ENCODE measurements around the gene MLXIPL.
"Not testable (repeated sequence)": the region's sequence is repeated elsewhere in the genome, so short reads cannot be mapped to it uniquely, and the experiment has no call there.

Gene MLXIPL

DNA sequence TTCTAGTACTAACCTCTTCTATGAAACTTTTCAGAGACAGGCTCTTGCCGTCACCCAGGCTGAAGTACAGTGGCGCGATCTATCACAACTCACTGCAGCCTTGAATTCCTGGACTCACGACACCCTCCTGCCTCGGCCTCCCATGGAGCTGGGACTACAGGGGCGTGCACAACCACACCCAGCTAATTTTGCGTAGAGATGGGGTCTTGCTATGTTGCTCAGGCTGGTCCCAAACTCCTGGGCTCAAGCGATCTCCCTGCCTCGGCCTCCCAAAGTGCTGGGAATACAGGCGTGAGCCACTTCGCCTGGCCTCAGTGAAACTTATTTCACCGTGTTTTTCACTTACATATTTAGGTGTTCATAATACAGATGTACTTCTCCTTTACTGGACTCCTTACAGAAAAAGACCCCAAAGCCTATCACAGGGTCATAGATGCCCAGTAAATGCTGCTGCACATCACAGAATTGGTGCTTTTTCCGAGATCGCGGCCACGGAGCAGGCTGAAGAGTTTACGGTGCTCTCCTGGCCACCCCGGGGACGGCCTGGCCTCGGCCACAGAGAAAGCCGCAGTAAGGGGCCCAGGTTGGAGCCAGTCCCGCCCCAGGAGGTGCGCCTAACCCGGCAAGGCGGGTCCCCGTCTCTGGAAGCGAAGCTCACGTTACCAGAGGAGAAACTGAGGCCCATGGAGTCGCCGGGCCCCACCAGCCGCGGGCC lies 46.5 kb downstream of the MLXIPL start:
- no peak for DNase-seq

DNA sequence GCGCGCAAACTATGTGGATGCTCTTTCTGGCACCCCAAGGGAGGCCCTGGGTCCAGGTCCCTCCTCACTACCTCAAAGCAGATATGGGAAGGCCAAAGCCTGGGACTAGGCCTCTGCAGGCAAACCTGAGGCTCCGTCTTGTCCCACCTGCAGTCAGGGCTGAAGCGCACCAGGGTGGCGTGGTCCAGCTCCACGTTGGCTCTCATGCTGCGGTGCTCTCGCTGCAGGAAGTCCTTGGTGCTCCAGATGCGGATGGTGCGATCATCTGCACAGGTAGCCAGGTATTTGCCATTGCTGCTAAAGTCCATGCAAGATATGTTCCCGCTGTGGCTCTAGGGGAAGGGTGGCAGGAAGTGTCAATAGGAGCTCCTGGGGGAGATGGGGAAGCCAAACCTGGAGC lies 50.5 kb downstream of the MLXIPL start:
- DNase-seq: no peak

DNA sequence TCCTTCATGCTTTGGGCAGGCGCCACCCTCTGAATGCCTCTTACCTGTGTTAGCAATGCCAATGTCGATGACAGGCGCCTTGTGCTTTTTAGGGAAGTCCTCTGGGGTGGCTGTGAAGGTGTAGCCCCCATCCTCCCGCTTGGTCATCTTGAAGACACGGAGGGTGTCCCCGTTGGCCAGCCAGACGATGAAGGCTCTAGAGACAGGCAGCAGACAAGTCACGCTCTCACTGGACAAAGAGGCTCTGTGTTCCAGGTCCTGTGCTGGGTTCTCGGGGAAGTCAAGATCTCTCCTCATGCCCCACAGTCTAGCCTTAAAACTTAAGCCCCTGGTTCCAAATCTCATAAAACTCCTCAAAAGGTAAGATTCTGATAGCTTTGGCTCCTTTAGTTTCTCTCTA lies 51.0 kb downstream of the MLXIPL start:
- DNase-seq: no peak

DNA sequence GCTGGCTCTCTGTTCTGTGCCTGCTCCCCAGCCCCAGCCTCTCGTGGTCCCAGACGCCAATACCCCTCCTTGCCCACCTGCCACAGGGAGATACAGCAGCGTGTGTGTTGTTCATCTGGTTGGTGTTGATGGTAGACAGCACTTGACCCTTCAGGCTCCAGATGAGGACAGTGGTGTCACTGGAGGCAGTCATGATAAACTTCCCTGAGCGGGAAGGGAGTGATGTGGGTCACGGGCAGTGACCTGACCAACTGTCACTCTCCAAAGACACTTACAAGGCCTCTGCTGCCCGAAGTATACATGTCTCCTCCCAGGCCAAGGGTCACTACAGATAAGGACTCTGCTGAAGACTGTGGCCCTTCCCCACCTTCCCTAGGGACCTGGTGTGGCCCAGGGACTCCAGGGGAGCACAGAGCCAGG lies 51.5 kb downstream of the MLXIPL start:
- DNase-seq: no peak

DNA sequence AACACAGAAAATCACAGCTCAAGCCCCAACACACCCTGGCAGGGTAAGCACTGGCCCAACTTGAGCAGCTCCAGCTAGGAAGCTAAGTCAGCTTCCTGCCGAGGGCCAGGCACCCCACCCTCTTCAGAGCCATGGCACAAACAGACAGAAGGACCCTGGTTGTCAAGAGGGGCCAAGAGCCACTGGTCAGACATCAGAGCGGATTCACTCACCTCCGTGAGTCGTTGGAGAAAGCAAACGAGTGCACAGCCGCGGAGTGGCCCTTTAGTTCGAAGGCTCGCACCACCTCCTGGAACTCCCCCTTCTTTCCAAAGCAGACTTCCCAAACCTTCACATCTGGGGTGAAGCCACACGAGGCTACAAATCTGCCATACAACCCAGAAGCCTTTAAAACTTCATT lies 53.3 kb downstream of the MLXIPL start:
- no peak for DNase-seq

DNA sequence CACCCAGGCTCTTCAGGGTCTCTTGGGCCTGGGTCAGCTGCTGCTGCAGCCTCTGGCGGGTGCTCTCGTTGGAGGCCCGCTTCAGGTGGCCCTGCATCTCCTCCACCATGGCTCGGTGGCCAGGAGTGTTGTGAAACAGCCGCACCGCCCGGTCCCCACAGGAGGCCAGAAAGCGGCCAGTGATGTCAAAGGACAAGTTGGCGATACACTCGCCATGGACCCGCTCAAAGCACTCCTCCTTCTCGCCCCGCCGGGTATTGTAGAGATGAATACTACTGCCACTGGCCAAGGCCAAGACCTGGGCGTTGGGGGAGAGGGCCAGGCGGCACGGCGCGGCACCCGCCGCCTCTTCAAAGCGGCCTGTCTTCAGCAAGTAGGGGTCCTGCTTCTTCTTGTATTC lies 53.8 kb downstream of the MLXIPL start:
- DNase-seq: no peak

DNA sequence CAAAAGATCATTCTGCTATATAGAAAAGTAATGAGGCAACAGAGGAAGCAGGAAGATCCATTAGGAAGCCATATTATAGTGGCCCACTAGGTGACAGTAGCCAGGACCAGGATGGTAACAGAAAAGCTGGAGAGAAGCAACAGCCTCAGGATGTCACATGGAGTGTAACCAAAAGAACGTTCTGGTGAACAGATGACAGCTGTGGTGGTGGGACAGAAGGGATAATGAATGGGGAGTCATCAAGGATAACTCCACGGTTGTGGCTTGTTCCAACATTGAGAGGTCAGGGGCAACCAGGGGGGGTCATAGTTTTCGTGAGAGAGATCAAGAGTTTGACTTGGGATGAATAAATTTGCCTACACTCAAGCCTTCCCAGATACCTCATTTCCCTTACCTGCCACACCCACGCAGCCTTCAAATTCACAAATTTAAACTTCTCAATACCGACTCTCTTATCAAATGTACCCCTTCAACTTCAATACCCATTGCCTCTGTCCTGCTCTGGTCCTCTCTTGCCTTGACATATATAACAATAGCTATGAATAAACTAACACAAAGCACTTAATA lies 55.2 kb downstream of the MLXIPL start:
- no peak for DNase-seq

DNA sequence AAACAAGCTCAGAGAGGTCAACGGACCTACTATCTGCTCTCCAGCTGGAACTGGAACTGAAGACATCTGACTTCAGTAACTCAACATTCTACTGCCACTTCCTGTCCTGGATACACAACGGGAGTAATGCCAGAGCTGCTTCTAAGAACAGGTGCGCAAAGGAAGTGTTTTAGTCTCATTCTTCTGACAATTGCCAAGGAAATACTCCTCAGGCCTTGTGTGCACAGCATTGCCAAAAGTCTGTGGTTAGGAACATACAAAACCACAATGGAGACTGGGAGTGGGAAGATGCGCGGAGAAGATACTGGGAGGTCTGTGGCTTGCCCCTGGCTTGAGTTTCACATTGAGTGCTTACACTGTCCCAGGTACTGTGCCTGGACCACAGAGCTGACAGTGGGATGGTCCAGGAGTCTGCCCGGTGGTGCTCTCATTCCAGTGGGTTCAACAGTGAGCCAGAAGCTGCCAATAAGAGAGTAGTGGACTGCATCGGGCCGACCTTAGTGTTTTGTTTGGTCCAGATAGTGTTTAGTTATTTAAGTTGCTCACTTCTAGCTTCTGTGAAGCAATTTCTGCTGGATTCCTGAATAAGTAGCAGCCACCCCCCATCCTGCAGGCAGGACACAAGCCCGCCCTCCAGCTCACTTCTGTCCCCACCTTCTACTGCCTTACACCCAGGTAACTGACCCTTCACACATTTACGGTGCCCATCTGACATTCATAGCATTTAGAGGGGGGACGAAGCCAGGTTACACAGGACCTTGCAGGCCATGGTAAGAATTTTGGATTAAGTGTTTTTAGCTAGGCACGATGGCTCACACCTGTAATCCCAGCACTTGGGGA lies 56.3 kb downstream of the MLXIPL start:
- DNase-seq: no peak

DNA sequence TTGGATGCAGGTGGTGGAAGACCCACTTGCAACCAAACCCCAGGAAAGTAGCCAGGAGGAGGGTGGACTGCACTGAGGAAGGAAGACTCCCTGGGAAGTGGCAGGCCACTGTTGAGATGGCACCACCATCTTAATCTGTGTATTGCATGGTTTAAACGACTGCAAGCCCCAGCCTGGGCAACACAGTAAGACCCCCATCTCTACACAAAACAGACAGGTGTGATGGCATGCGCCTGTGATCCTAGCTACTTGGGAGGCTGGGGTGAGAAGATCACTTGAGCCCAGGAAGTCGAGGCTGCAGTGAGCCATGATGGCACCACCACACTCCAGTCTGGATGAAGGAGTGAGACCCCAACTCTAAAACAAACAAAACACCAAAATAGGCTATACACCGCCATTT lies 57.2 kb downstream of the MLXIPL start:
- no peak for DNase-seq

DNA sequence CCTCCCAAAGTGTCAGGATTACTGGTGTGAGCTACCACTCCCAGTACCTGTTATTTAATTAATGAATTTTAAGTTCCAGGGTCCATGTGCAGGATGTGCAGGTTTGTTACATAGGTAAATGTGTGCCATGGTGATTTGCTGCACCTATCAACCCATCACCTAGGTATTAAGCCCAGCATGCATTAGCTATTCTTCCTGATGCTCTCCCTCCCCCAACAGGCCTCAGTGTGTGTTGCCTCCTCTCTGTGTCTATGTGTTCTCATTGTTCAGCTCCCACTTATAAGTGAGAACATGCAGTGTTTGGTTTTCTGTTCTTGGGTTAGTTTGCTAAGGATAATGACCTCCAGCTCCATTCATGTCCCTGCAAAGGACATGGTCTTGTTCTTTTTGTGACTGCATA lies 57.9 kb downstream of the MLXIPL start:
- DNase-seq: not testable (repeated sequence)

DNA sequence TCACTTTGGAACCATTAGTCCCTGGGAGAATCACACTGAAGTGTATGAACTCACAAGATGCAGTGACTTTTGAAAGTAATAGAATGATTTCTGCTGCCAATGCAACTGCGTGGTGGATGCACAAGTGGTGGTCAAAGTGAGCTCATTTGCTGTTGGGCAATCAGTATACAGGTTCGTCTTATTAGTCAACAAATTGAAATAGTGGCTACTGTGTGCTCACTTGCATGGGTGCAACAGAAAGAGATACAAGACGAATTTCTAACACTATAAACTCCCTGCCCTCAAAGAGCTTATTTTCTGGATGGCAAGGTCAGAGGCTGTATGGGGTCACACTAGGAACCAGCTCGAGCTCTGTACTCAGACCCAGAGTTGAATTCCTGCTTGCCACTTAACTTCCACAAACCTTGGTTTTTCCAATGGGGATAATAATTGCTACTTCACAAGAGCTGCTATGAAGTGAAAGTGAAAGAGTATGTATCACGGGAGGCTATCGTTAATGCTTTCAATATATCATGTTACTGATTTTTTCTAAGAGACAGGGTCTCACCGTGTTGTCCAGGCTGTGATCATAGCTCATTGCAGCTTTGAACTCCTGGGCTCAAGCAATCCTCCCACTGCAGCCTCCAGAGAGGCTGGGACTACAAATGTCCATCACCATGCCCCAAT lies 58.5 kb downstream of the MLXIPL start:
- DNase-seq: no peak

DNA sequence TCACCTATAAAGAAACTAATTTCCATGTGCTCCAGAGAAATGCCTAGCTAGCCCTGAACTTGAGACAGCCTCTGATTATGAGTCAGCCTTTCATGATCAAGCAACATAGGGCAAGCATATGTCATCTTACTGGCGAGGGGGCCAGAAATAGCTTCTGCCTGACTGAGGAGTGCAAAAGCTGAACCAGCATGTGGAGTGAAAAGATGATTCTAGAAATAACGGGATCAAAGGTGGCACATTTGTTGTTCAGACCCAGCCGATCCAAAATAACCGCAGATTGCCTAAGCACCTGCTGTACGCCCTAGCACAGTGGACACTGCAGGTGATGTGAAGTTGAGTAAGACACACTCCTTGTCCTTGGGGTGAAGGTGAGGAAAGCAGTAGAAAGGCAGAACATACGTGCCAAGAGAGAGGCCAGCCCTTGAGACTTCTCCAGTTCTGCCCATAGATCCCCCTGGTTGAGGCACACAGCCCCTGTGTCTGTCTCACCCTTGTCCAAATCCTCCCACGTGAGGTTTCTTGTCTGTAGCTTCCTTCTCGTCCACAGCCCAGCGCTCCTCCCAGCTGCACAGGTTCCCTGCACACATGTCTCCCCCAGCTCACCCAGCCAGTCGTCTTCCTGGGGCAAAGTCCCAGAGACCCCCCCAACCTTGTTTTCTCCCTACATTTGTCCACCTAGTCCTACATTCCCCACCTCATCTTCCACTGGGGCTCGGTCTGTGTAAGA lies 64.0 kb downstream of the MLXIPL start:
- DNase-seq: no peak

DNA sequence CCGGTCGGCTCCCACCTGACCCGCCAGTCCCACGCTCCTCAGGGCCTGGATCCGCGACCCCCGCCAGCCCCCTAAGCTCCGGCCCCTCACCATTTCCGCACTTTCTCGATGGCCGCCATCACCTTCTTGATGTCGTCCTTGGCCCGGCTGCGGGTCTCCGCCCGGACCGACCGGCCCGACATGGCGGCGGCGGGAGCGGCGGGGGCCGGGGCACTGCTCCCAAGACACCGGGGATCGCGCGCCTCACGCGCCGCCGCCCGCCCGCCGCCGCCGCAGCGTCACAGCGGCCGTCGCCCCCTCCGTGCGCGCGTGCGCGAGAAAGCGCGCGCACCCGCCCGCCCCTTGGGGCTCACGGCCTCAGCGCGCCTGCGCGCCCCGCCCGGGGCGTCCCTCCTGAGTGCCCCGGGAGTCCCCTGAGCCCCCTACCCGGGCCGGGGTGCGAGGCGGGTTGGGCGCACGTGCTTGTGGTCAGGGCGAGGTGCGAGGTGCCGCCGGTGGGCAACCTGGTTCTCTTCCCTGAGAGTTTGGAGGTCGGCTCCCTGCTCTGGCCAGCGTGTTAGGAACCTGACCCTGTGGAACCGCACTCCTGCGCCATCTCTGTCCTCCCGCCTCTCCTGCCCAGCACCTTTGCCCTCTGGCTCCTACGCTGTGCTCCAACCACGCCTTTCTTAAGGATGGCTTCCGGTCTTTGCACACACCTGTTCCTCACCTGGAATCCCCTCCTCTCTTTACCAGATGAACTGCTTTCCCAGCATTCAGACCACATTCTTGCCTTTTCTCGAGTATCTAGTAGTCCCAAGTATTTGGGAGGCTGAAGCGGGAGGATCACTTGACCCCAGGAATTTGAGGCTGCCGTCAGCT lies 66.7 kb downstream of the MLXIPL start, which contains the start of gene BCL7B:
TSS of gene BCL7B (minus strand) at position 294 of the 861 bp plus-strand sequence. CDS start at position 182, 112 bp downstream.
- peak; percentile 68 for DNase-seq

DNA sequence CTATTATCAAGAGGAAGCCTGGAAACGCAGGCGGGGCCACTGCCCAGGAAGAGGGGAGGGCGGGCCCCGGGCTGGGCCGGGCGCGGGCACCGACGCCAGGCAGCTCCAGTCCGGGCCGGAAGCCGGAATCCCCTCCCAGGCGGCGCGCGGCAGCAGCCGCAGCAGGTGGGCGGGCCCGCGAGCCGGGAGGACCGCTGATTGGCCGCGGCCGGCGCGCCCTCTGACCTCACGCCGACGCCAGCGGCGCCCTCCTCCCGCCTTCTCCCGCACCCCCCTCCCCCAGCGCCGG lies 67.3 kb downstream of the MLXIPL start:
- peak; percentile 95 for DNase-seq

DNA sequence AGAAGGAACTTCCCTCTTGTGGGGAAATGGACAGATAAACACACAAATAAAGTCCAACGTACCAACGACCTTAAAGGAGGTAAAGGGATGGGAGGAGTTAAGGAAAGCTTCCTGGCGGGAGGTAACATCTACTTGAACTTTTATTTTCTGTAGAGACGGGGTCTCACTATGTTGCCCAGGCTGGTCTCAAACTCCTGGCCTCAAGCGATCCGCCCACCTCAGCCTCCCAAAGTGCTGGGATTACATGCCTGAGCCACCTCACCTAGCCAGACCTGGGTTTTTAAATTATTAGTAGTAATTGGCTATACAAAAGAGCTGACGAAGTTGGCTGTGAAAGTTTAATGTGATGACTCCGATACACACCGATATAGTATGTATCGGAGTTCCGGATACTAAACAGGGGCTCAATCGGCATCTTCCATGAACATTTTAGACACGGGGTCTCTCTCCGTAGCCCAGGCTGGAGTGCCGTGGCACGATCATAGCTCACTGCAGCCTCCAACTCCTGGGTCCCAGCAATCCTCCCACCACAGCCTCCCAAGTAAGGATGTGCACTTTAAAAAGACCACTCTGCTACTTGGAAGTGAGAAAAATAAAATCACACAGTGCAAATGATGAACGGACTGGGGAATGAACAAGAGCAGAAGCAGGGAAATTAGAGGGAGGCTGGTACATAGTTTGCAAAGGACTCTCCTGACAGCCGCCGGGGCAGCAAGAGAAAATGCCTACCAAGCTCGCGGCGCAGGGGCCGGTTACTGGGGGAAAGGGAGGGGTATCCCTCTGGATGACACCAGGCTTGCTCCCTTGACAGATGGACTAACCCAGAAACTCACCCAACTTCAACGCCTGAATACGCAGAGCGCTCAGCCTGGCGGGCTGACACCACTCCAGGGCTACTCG lies 67.9 kb downstream of the MLXIPL start:
- DNase-seq: no peak

DNA sequence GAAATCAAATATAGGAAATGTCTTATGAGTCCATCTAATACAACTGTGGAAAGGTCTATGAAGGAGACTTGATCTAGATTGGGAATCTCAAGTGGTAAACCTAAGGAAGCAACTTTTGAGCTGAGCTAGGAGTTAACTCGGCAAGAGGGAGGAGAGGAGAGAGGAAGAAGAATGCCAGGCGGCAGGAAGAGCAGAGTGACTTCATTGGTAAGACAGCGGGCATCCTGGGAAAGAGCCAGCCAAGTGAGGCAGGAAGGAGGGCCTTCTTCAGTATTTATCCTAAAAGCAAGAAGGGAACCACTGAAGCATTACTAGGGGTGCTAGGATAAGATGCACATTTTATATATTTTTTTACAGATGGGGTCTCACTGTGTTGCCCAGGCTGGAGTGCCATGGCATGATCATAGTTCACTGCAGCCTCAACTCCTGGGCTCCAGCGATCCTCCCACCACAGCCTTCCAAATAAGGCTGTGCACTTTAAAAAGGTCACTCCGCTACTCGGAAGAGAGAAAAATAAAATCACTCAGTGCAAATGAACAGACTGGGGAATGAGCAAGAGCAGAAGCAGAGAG lies 68.8 kb downstream of the MLXIPL start:
- DNase-seq: no peak

DNA sequence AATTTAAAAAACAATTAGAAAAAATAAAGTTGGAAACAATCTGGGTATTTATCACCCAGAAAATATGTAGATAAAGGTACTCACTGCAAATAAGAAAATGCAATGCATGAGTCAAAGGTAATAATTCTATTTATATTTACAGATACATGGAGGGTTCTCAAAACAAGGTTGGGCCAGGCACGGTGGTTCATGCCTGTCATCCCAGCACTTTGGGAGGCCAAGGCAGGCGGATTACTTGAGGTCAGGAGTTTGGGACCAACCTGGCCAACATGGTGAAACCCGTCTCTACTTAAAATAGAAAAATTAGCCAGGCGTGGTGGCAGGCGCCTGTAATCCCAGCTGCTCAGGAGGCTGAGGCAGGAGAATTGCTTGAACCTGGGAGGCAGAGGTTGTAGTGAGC lies 74.2 kb downstream of the MLXIPL start:
- DNase-seq: not testable (repeated sequence)

DNA sequence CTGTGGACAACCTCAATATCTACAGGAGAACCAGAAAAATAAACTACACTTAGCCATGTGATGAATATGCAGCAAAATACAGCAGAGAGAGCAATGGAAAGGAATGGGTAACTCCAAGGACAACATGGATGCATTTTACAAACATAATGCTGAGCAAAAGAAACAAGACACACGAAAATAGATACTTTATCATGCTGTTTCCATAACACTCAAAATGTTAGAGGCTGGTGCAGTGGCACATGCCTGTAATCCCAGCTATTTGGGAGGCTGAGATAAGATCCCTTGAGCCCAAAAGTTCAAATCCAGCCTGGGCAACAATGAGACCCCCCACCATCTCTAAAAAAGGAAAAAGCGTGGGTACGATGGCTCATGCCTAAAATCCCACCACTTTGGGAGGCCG lies 75.1 kb downstream of the MLXIPL start:
- no peak for DNase-seq

DNA sequence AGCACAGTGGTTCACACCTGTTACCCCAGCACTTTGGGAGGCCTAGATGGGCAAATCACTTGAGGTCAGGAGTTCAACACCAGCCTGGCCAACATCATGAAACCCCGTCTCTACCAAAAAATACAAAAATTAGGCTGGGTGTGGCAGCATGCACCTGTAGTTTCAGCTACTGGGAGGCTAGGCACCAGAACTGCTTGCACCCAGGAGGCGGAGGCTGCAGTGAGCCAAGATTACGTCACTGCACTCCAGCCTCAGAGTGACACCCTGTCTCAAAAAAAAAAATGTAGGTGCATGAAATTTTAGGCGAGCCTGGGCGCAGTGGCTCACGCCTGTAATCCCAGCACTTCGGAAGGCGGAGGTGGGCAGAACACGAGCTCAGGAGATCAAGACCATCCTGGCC lies 76.5 kb downstream of the MLXIPL start:
- DNase-seq: no peak

DNA sequence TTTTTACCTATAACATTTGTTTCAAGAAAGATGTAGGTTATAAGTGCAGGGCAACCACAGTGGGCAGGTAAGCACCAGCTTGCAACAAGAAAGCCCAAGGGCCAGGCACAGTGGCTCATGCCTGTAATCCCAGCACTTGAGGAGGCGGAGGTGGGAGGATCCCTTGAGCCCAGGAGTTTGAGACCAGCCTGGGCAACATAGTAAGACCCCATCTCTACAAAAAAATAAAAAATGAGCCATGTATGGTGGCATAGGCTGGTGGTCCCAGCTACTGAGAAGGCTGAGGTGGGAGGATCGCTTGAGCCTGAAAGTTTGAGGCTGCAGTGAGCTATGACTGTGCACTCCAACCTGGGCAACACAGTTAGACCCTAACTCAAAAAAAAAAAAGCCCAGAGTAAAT lies 79.6 kb downstream of the MLXIPL start:
- no peak for DNase-seq
